Measurements from ENCODE around the gene ELAVL1. TPM values are rescaled to one million over a fixed set of nuclear protein-coding genes. Genes with fewer than 3 reads are reported as not detected.
"Not testable (repeated sequence)": the region's sequence is repeated elsewhere in the genome, so short reads cannot be mapped to it uniquely, and the experiment has no call there.

ELAVL1 gene
- total and polyA plus RNA-seq, 2 donors (not counting 1 experiment from before 2014, with no cell fraction given), result 21.8 to 63.5 TPM

- Histone ChIP-seq H3K36me3 (replicated peaks in 1 of 2; ENCODE audit: control extremely low read depth in 1 of 2, control insufficient read depth in 1 of 2, extremely low read depth in 1 of 2, insufficient read depth in 2 of 2, low read length in 1 of 2) (peaks cover 2 to 45% of the 10 kb centered on the region in 2 experiments), H3K27me3 (replicated peaks in 1 of 4; ENCODE audit: control extremely low read depth in 1 of 4, control insufficient read depth in 3 of 4, insufficient read depth in 4 of 4, low read length in 3 of 4) (no peaks in the 10 kb centered on the region), H3K4me1 (ENCODE audit: control insufficient read depth in 2 of 2, insufficient read depth in 2 of 2, low read length in 2 of 2) (peaks cover 4 to 6% of the 10 kb centered on the region in 2 donors), H3K4me2 (replicated peaks; ENCODE audit: low read depth, low read length, poor library complexity, severe bottlenecking) (no peak overlapping the region), H3K27ac (ENCODE audit: low read length in 2 of 2) (no peak overlapping the region), H4K20me1 (ENCODE audit: control insufficient read depth, insufficient read depth, low read length, poor library complexity, severe bottlenecking) (peaks cover 20% of the 10 kb centered on the region), H3K79me2 (ENCODE audit: control insufficient read depth, insufficient read depth, low read length) (peaks cover 2% of the 10 kb centered on the region), H3K4me3 (ENCODE audit: control extremely low read depth in 1 of 5, extremely low read depth in 1 of 5, insufficient read depth in 1 of 5, low read depth in 2 of 5, low read length in 4 of 5) (no peak overlapping the region), H3K9ac (ENCODE audit: low read length) (no peak overlapping the region), H3K9me3 (ENCODE audit: control extremely low read depth in 1 of 3, control insufficient read depth in 2 of 3, insufficient read depth in 1 of 3, low read length in 2 of 3) (no peaks in the 10 kb centered on the region), H2AFZ (ENCODE audit: insufficient read depth, low read depth, low read length, poor library complexity, severe bottlenecking) (no peak overlapping the region)
- CTCF ChIA-PET, result interaction anchor here (0.6 to 2.9 kb wide), 3 partner anchors 13 to 709 kb away, joined by 3 to 18 read pairs (median 3); partner anchors contain the start of gene TIMM44
- Mint-ChIP-seq H3K9me3 (ENCODE audit: insufficient read depth) (no peaks in the 10 kb centered on the region), H3K27me3 (no peaks in the 10 kb centered on the region), H3K4me3 (no peak overlapping the region), H3K4me1 (peaks cover 7% of the 10 kb centered on the region), H3K27ac (no peak overlapping the region)
- ATAC-seq (ENCODE audit: low read depth), result no peak
- POLR2A ChIA-PET, result interaction anchor here (0.7 kb wide), 1 partner anchor 19 kb away, joined by 11 read pairs; no protein-coding TSS in a partner anchor
- no peak for TF ChIP-seq CTCF (IDR thresholded peaks at IDR 0.05)
- no peak for TF ChIP-seq EZH2 (IDR thresholded peaks at IDR 0.05; ENCODE audit: borderline replicate concordance, insufficient read depth, low read depth, low read length, poor library complexity, severe bottlenecking)
- whole genome bisulfite sequencing (ENCODE audit: insufficient coverage), result 100% methylated on average over 2 of the region's 7 CpGs
- DNase-seq, result no peak
- intact Hi-C loops (cut with micrococcal nuclease), result no loop called here
These were observed 74.7 kb downstream of the ELAVL1 start for GRCh38 chr19:7930765-7931164.

DNA sequence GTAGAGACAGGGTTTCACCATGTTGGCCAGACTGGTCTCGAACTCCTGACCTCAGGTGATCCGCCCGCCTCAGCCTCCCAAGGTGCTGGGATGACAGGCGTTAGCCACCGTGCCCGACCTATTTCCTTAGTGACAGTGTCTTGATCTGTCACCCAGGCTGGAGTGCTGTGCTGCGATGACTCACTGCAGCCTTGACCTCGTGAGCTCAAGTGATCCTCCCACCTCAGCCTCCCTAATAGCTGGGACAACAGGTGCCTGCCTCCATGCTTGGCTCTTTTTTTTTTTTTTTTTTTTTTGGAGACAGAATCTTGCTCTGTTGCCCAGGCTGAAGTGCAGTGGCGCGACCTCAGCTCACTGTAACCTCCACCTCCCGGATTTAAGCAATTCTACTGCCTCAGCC is 75.4 kb downstream of the ELAVL1 start:
- H3K4me3 ChIP-seq (ENCODE audit: control extremely low read depth in 1 of 5, extremely low read depth in 1 of 5, insufficient read depth in 1 of 5, low read depth in 2 of 5, low read length in 4 of 5); H3K79me2 ChIP-seq (ENCODE audit: control insufficient read depth, insufficient read depth, low read length); H3K9me3 ChIP-seq (ENCODE audit: control extremely low read depth in 1 of 3, control insufficient read depth in 2 of 3, insufficient read depth in 1 of 3, low read length in 2 of 3); H3K9ac ChIP-seq (ENCODE audit: low read length); H3K27ac Mint-ChIP-seq; H3K9me3 Mint-ChIP-seq (ENCODE audit: insufficient read depth); ATAC-seq (ENCODE audit: low read depth); H3K4me2 ChIP-seq (replicated peaks; ENCODE audit: low read depth, low read length, poor library complexity, severe bottlenecking); intact Hi-C loops (cut with micrococcal nuclease); H3K27me3 Mint-ChIP-seq; H2AFZ ChIP-seq (ENCODE audit: insufficient read depth, low read depth, low read length, poor library complexity, severe bottlenecking); H3K4me3 Mint-ChIP-seq; H3K4me1 Mint-ChIP-seq; H3K27ac ChIP-seq (ENCODE audit: low read length in 2 of 2); H3K4me1 ChIP-seq (ENCODE audit: control insufficient read depth in 2 of 2, insufficient read depth in 2 of 2, low read length in 2 of 2); H3K27me3 ChIP-seq (replicated peaks in 1 of 4; ENCODE audit: control extremely low read depth in 1 of 4, control insufficient read depth in 3 of 4, insufficient read depth in 4 of 4, low read length in 3 of 4); DNase-seq: not testable (repeated sequence)
- CTCF ChIA-PET, result interaction anchor here (0.6 to 2.9 kb wide), 4 partner anchors 14 to 708 kb away, joined by 3 to 18 read pairs (median 4); partner anchors contain the start of gene TIMM44
- WGBS (ENCODE audit: insufficient coverage), result 82% methylated on average over 7 of the region's 11 CpGs
- H4K20me1 ChIP-seq (ENCODE audit: control insufficient read depth, insufficient read depth, low read length, poor library complexity, severe bottlenecking), result peaks cover 15% of the 10 kb centered on the region
- H3K36me3 ChIP-seq (replicated peaks in 1 of 2; ENCODE audit: control extremely low read depth in 1 of 2, control insufficient read depth in 1 of 2, extremely low read depth in 1 of 2, insufficient read depth in 2 of 2, low read length in 1 of 2), result peaks cover 2 to 40% of the 10 kb centered on the region in 2 experiments
- POLR2A ChIA-PET, result interaction anchor here (0.6 to 2.2 kb wide), 4 partner anchors 10 to 19 kb away, joined by 4 to 16 read pairs (median 9); partner anchors contain the start of genes SNAPC2 and TIMM44

All from B cell (primary cell).